ENCODE results near the gene TRPC3. TPM values are rescaled to one million over a fixed set of nuclear protein-coding genes. Genes with fewer than 3 reads are reported as not detected.
"Not testable (repeated sequence)": the region's sequence is repeated elsewhere in the genome, so short reads cannot be mapped to it uniquely, and the experiment has no call there.

TRPC3 gene
- total and polyA plus RNA-seq, 2 donors = 0.14 to 0.24 TPM

DNA sequence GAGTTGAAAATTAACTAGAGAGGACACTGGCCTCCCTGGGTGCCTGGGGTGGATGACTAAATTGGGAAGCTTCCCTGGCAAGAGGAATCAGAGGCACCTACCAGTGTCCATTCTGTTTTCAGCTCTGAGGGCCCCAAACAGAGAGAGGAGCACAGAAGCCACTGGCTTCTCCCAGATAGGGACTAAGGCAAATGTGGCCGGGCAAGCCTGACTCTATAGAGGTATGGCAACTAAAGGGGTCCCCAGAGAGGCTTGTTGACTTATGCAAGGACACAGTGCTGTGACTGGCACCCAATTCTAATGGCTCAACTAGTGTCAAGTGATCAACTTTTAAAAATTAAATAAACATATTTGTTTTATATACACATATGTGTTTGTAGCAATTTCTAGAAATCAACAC is 17.2 kb downstream of the TRPC3 start:
- Histone ChIP-seq H3K4me3 (ENCODE audit: low read length in 2 of 2) (no peak overlapping the region), H3K27me3 (ENCODE audit: control insufficient read depth in 2 of 2, insufficient read depth in 1 of 2, low read length in 1 of 2) (peaks cover 12 to 33% of the 10 kb centered on the region in 2 donors), H3K4me1 (ENCODE audit: control insufficient read depth in 2 of 2, insufficient read depth in 2 of 2, low read length in 2 of 2) (no peaks in the 10 kb centered on the region), H3K27ac (ENCODE audit: low read depth in 1 of 2, low read length in 1 of 2) (no peak overlapping the region), H3K36me3 (ENCODE audit: control insufficient read depth in 2 of 2, insufficient read depth in 2 of 2, low read length in 1 of 2) (no peaks in the 10 kb centered on the region), H3K9me3 (ENCODE audit: control insufficient read depth in 2 of 2, insufficient read depth in 1 of 2, low read length in 1 of 2) (no peaks in the 10 kb centered on the region)
- WGBS = 81% methylated on average over 1 of the region's 1 CpG
- no peak for DNase-seq (ENCODE audit: low read depth in 6 of 9, low spot score in 9 of 9)

DNA sequence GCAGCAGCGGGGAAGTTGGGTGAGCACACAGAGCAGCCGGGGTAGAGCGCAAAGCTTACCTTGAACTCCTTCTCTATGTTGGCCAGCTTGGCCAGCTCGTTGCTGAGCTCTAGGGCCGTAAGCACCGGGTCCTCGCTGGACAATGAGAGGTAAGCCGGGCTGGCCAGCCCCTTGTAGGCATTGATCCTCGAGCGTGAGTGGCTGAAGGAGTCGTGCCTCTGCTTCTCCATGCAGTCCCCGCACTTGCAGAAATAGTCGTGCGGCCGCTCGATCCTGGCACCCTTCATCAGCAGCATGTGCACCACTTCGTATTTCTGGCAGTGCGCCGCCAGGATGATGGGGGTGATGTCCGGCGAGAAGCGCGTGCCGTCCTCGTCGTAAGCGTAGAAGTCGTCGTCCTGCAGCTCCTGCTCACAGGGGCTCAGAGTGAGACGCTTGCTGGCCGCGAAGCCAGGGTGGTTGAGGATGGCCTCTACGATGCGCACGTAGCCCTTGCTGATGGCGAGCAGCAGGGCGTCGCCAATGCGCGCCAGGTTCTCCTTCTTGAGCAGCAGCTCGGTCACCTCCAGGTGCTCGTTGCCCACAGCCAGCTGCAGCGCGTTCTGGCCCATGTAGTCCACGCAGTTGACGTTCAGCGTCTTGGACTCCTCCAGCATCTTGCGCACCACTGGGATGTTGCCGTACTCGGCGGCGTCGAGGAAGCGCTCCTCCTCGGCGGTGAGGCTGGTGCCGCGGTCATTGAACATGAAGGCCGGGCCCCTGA is 19.5 kb downstream of the TRPC3 start:
- no peaks in the 10 kb centered on the region for H3K4me1 ChIP-seq (ENCODE audit: control insufficient read depth in 2 of 2, insufficient read depth in 2 of 2, low read length in 2 of 2)
- H3K36me3 ChIP-seq (ENCODE audit: control insufficient read depth in 2 of 2, insufficient read depth in 2 of 2, low read length in 1 of 2) = no peaks in the 10 kb centered on the region
- no peak overlapping the region for H3K27ac ChIP-seq (ENCODE audit: low read depth in 1 of 2, low read length in 1 of 2)
- no peak overlapping the region for H3K4me3 ChIP-seq (ENCODE audit: low read length in 2 of 2)
- no peaks in the 10 kb centered on the region for H3K9me3 ChIP-seq (ENCODE audit: control insufficient read depth in 2 of 2, insufficient read depth in 1 of 2, low read length in 1 of 2)
- 75% methylated on average over 59 of the region's 59 CpGs for WGBS
- no peak for DNase-seq (ENCODE audit: low read depth in 6 of 9, low spot score in 9 of 9)
- peaks cover 12 to 28% of the 10 kb centered on the region in 2 donors for H3K27me3 ChIP-seq (ENCODE audit: control insufficient read depth in 2 of 2, insufficient read depth in 1 of 2, low read length in 1 of 2)

DNA sequence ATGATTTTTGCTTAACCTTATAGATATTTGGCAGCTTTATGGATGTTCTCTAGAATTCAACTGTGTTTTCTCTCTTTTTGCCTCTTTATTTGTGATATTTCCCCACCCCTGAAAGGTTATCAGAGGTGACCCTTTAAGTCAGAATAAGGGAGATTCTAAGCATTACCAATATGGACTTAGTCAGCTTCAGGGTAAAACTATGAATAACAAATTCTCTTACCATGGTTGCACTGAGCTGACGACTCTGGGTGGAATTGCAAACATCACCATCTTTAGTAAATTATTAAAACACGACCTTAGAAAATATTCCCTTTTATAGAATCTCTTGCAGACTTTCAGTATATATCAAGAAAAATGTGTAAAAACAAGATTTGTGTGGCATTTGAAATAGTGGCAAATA is 21.6 kb downstream of the TRPC3 start:
- 89% methylated on average over 2 of the region's 2 CpGs for WGBS
- H3K36me3 ChIP-seq (ENCODE audit: control insufficient read depth in 2 of 2, insufficient read depth in 2 of 2, low read length in 1 of 2) = no peaks in the 10 kb centered on the region
- H3K4me1 ChIP-seq (ENCODE audit: control insufficient read depth in 2 of 2, insufficient read depth in 2 of 2, low read length in 2 of 2) = no peaks in the 10 kb centered on the region
- H3K9me3 ChIP-seq (ENCODE audit: control insufficient read depth in 2 of 2, insufficient read depth in 1 of 2, low read length in 1 of 2) = no peaks in the 10 kb centered on the region
- H3K27me3 ChIP-seq (ENCODE audit: control insufficient read depth in 2 of 2, insufficient read depth in 1 of 2, low read length in 1 of 2) = peaks cover 12 to 26% of the 10 kb centered on the region in 2 donors
- H3K4me3 ChIP-seq (ENCODE audit: low read length in 2 of 2) = no peak overlapping the region
- H3K27ac ChIP-seq (ENCODE audit: low read depth in 1 of 2, low read length in 1 of 2) = no peak overlapping the region
- DNase-seq (ENCODE audit: low read depth in 6 of 9, low spot score in 9 of 9) = no peak

DNA sequence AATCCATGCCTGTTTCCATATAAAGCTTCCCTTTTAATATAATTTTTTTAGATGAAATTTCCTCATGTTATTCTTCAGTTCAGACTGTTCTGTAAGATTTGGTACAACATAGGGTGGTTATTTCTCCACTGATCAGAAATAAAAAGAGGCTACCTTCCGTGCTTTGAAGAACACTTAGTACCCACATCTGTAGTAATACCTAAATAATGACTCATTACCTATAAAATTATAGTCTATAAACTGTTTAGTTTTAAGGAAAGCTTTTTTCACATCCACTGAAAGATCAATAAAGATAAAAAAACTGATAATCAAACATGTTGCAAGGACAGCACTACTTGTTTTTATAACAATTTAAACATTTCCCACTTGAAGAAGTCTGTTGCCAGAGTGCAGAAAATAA is 23.9 kb downstream of the TRPC3 start:
- Histone ChIP-seq H3K9me3 (ENCODE audit: control insufficient read depth in 2 of 2, insufficient read depth in 1 of 2, low read length in 1 of 2) (no peaks in the 10 kb centered on the region), H3K27me3 (ENCODE audit: control insufficient read depth in 2 of 2, insufficient read depth in 1 of 2, low read length in 1 of 2) (peaks cover 4 to 18% of the 10 kb centered on the region in 2 donors), H3K36me3 (ENCODE audit: control insufficient read depth in 2 of 2, insufficient read depth in 2 of 2, low read length in 1 of 2) (no peaks in the 10 kb centered on the region), H3K4me3 (ENCODE audit: low read length in 2 of 2) (no peak overlapping the region), H3K27ac (ENCODE audit: low read depth in 1 of 2, low read length in 1 of 2) (no peak overlapping the region), H3K4me1 (ENCODE audit: control insufficient read depth in 2 of 2, insufficient read depth in 2 of 2, low read length in 2 of 2) (no peaks in the 10 kb centered on the region)
- DNase-seq (ENCODE audit: low read depth in 6 of 9, low spot score in 9 of 9) = no peak
- WGBS = 95% methylated on average over 1 of the region's 1 CpG

DNA sequence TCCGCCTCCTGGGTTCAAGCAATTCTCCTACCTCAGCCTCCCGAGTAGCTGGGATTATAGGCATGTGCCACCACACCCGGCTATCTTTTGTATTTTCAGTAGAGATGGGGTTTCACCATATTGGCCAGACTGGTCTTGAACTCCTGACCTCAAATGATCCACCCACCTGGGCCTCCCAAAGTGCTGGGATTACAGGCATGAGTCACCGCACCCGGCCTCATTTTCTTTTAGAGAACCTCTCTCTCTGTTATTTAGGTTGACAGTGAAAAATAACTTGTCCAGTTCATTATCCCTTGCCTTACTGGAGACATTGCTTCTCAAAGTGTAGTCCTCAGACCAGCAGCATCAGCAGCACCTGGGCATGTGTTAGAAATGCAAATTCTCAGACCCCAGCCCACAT is 25.4 kb downstream of the TRPC3 start:
- not testable (repeated sequence) for H3K4me1 ChIP-seq (ENCODE audit: control insufficient read depth in 2 of 2, insufficient read depth in 2 of 2, low read length in 2 of 2); H3K27me3 ChIP-seq (ENCODE audit: control insufficient read depth in 2 of 2, insufficient read depth in 1 of 2, low read length in 1 of 2); DNase-seq (ENCODE audit: low read depth in 6 of 9, low spot score in 9 of 9); H3K27ac ChIP-seq (ENCODE audit: low read depth in 1 of 2, low read length in 1 of 2); H3K4me3 ChIP-seq (ENCODE audit: low read length in 2 of 2); H3K36me3 ChIP-seq (ENCODE audit: control insufficient read depth in 2 of 2, insufficient read depth in 2 of 2, low read length in 1 of 2); H3K9me3 ChIP-seq (ENCODE audit: control insufficient read depth in 2 of 2, insufficient read depth in 1 of 2, low read length in 1 of 2)
- WGBS = 94% methylated on average over 5 of the region's 5 CpGs

DNA sequence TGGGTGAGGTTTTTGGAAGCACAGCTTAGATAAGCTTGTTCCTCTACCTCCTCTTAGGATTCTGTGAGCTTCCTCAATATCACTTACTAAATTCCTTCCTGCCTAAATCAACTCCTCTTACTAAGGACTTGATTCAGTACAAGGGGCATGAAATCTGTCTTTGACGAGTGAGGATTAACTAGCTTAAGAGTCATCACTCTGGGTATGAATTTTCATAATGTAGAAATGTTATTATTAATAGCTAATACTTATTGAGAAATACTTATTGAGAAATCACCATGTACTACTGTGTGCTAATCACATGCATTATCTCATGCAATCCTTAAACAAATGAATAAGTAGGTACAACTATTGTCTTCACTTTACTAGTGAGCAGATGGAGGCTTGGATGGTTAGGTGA is 28.6 kb downstream of the TRPC3 start:
- Histone ChIP-seq H3K4me3 (ENCODE audit: low read length in 2 of 2) (no peak overlapping the region), H3K4me1 (ENCODE audit: control insufficient read depth in 2 of 2, insufficient read depth in 2 of 2, low read length in 2 of 2) (no peaks in the 10 kb centered on the region), H3K36me3 (ENCODE audit: control insufficient read depth in 2 of 2, insufficient read depth in 2 of 2, low read length in 1 of 2) (no peaks in the 10 kb centered on the region), H3K27me3 (ENCODE audit: control insufficient read depth in 2 of 2, insufficient read depth in 1 of 2, low read length in 1 of 2) (peaks cover 0 to 2% of the 10 kb centered on the region in 2 donors), H3K27ac (ENCODE audit: low read depth in 1 of 2, low read length in 1 of 2) (no peak overlapping the region), H3K9me3 (ENCODE audit: control insufficient read depth in 2 of 2, insufficient read depth in 1 of 2, low read length in 1 of 2) (no peaks in the 10 kb centered on the region)
- WGBS = 96% methylated on average over 1 of the region's 1 CpG
- DNase-seq (ENCODE audit: low read depth in 6 of 9, low spot score in 9 of 9) = no peak

DNA sequence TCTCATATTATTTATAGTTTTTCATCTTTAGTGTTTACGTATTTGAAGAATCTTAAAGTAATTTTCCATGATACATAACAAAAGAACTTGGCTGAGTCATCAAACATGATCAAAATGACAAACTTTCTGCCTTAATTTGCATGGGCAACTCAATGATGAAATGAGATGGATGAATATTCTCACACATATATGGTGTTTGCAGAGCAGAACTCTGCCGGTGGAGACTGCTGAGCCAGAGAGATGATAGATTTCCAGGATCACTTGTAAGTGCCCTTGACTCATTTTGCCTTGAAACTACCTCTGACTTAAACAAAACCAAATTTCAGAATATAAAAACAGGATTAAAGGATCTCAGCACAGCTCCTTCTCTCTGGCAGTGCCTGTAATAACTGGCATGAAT is 38.2 kb downstream of the TRPC3 start:
- Histone ChIP-seq H3K36me3 (ENCODE audit: control insufficient read depth in 2 of 2, insufficient read depth in 2 of 2, low read length in 1 of 2) (no peaks in the 10 kb centered on the region), H3K4me1 (ENCODE audit: control insufficient read depth in 2 of 2, insufficient read depth in 2 of 2, low read length in 2 of 2) (no peaks in the 10 kb centered on the region)

DNA sequence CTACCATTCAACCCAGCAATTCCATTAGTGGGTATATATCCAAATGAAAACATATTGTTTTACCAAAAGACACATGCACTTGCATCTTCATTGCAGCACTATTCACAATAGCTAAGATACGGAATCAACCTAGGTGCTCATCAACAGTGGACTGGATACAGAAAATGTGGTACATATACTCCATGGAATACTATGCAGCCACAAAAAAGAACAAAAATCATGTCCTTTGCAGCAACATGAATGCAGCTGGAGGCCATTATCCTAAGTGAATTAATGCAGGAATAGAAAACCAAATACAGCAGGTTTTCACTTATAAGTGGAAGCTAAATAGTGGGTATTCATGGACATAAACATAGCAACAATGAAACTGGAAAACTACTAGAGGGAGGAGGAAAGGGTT is 43.5 kb downstream of the TRPC3 start:
- no peak for DNase-seq (ENCODE audit: low read depth in 6 of 9, low spot score in 9 of 9)
- no peaks in the 10 kb centered on the region for H3K4me1 ChIP-seq (ENCODE audit: control insufficient read depth in 2 of 2, insufficient read depth in 2 of 2, low read length in 2 of 2)
- H3K9me3 ChIP-seq (ENCODE audit: control insufficient read depth in 2 of 2, insufficient read depth in 1 of 2, low read length in 1 of 2) = no peaks in the 10 kb centered on the region
- no peak overlapping the region for H3K27ac ChIP-seq (ENCODE audit: low read depth in 1 of 2, low read length in 1 of 2)
- WGBS = 96% methylated on average over 1 of the region's 1 CpG
- H3K4me3 ChIP-seq (ENCODE audit: low read length in 2 of 2) = no peak overlapping the region
- peaks cover 0 to 2% of the 10 kb centered on the region in 2 donors for H3K27me3 ChIP-seq (ENCODE audit: control insufficient read depth in 2 of 2, insufficient read depth in 1 of 2, low read length in 1 of 2)
- H3K36me3 ChIP-seq (ENCODE audit: control insufficient read depth in 2 of 2, insufficient read depth in 2 of 2, low read length in 1 of 2) = no peaks in the 10 kb centered on the region

More for the DNA sequence above, 38.2 kb downstream of the TRPC3 start:
- WGBS = 92% methylated on average over 2 of the region's 2 CpGs
- Histone ChIP-seq H3K4me3 (ENCODE audit: low read length in 2 of 2) (no peak overlapping the region), H3K27me3 (ENCODE audit: control insufficient read depth in 2 of 2, insufficient read depth in 1 of 2, low read length in 1 of 2) (no peaks in the 10 kb centered on the region), H3K9me3 (ENCODE audit: control insufficient read depth in 2 of 2, insufficient read depth in 1 of 2, low read length in 1 of 2) (no peaks in the 10 kb centered on the region), H3K27ac (ENCODE audit: low read depth in 1 of 2, low read length in 1 of 2) (no peak overlapping the region)
- DNase-seq (ENCODE audit: low read depth in 6 of 9, low spot score in 9 of 9) = no peak

DNA sequence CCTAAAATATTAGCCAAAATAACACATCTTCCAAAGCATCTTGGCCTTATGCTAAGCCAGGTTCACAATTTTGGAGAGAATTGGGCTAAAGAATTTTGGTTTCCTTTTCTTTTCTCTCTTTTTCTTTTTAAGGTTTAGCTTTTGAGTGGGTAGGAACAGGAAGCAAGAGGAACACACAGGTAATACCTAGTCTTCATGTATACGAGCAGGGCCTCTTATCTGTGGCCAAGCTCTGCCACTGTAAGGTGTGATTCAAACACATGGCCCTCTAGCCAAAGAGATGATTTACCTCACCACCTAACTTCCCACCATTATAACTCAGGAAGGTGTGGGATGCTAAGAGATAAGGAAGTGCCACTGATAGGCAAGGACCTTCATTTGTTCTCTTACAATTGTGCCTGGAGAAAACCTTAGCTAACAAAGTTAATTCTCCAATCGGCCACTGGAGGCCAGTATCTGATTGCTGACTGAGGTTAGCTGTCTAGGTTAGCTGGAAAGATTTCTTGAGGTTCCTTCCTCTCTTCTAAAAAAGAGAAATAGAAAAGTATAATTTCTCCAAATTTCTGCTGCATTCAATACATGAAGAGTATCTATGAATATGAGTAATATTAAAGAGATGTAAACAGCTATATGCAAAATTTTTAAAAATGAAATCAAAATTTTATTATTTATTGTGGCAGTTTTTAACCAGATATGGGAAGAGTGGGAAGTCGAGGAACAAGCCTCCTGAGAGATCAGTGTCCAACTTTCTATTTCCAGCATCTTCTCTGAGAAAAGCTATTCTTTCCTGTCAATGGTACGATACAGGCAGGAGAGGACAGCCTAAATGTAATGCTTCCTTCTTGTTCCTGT is 51.5 kb downstream of the TRPC3 start:
- peak in 8 of 9 donors; percentile 28 to 73 (median 39) for DNase-seq (ENCODE audit: low read depth in 6 of 9, low spot score in 9 of 9)

More for the DNA sequence above, 51.5 kb downstream of the TRPC3 start:
- no peak overlapping the region for H3K4me3 ChIP-seq (ENCODE audit: low read length in 2 of 2)
- H3K4me1 ChIP-seq (ENCODE audit: control insufficient read depth in 2 of 2, insufficient read depth in 2 of 2, low read length in 2 of 2) = no peaks in the 10 kb centered on the region
- peaks cover 0 to 2% of the 10 kb centered on the region in 2 donors for H3K27me3 ChIP-seq (ENCODE audit: control insufficient read depth in 2 of 2, insufficient read depth in 1 of 2, low read length in 1 of 2)
- H3K36me3 ChIP-seq (ENCODE audit: control insufficient read depth in 2 of 2, insufficient read depth in 2 of 2, low read length in 1 of 2) = no peaks in the 10 kb centered on the region
- no peaks in the 10 kb centered on the region for H3K9me3 ChIP-seq (ENCODE audit: control insufficient read depth in 2 of 2, insufficient read depth in 1 of 2, low read length in 1 of 2)
- 61% methylated on average over 4 of the region's 4 CpGs for WGBS
- no peak overlapping the region for H3K27ac ChIP-seq (ENCODE audit: low read depth in 1 of 2, low read length in 1 of 2)
